Neuronal stem cell (in vitro differentiated cells): ENCODE data around the gene SH2D7.

ENCODE experiments used
- DNase-seq: peaks from one replicate; pipeline ENCODE4 v3.0.0-alpha.2; 2013; ENCODE audit warnings: low spot score
- H2AFZ ChIP-seq: one replicate; pipeline ENCODE4 v1.6.1; 2013; ENCODE audit warnings: mild to moderate bottlenecking, low read length, inconsistent platforms
- H2AK5ac ChIP-seq: 2 replicates; pipeline ENCODE4 v1.6.1; 2013; ENCODE audit warnings: low read depth, mild to moderate bottlenecking, inconsistent platforms, low read length, moderate library complexity, mixed read lengths
- H2BK120ac ChIP-seq: 2 replicates; pipeline ENCODE4 v1.6.1; 2013; ENCODE audit warnings: low read depth, mild to moderate bottlenecking, inconsistent platforms, low read length, moderate library complexity, mixed read lengths
- H2BK12ac ChIP-seq: one replicate; pipeline ENCODE4 v1.6.1; 2013; ENCODE audit warnings: low read length, inconsistent platforms
- H2BK15ac ChIP-seq: 2 replicates; pipeline ENCODE4 v1.6.1; 2013; ENCODE audit warnings: mild to moderate bottlenecking, low read length, inconsistent platforms, mixed read lengths
- H2BK5ac ChIP-seq: one replicate; pipeline ENCODE4 v1.6.1; 2013; ENCODE audit warnings: inconsistent platforms, mild to moderate bottlenecking, low read length, moderate library complexity
- H3K14ac ChIP-seq: one replicate; pipeline ENCODE4 v1.6.1; 2013; ENCODE audit warnings: low read length, inconsistent platforms
- H3K18ac ChIP-seq: 2 replicates; pipeline ENCODE4 v1.6.1; 2013; ENCODE audit warnings: low read length, inconsistent platforms
- H3K23ac ChIP-seq: 2 replicates; pipeline ENCODE4 v1.6.1; 2013; ENCODE audit warnings: low read depth, mild to moderate bottlenecking, mixed read lengths, low read length, inconsistent platforms; ENCODE audit not compliant: poor library complexity
- H3K27ac ChIP-seq: replicated peaks from 3 replicates; pipeline ENCODE4 v1.5.1; 2013; ENCODE audit warnings: low read length, inconsistent platforms
- H3K27me3 ChIP-seq, 3 experiments: 2 replicates each; pipeline ENCODE4 v1.6.1; 2013; ENCODE audit warnings: low read length in 3 of 3, mild to moderate bottlenecking in 2 of 3, inconsistent platforms in 1 of 3, low read depth in 1 of 3, mixed read lengths in 1 of 3, moderate library complexity in 1 of 3; ENCODE audit not compliant: control insufficient read depth in 3 of 3, insufficient read depth in 3 of 3
- H3K36me3 ChIP-seq, 2 donors: replicated peaks in 1 of 2; 2 replicates each; pipeline ENCODE4 v1.6.1; 2013; ENCODE audit warnings: low read length in 2 of 2; ENCODE audit not compliant: control insufficient read depth in 2 of 2, insufficient read depth in 2 of 2
- H3K4ac ChIP-seq: 2 replicates; pipeline ENCODE4 v1.6.1; 2013; ENCODE audit warnings: inconsistent platforms, mild to moderate bottlenecking, low read length, moderate library complexity
- H3K4me1 ChIP-seq, 2 donors: 1 replicate in 1 of 2; 2 replicates in 1 of 2; pipeline ENCODE4 v1.6.1; 2013; ENCODE audit warnings: low read length in 2 of 2, low read depth in 1 of 2; ENCODE audit not compliant: control insufficient read depth in 2 of 2, insufficient read depth in 1 of 2
- H3K4me2 ChIP-seq: one replicate; pipeline ENCODE4 v1.6.1; 2013; ENCODE audit warnings: mild to moderate bottlenecking, low read length, inconsistent platforms; ENCODE audit not compliant: insufficient read depth, poor library complexity, severe bottlenecking
- H3K4me3 ChIP-seq, 2 donors: 2 replicates each; pipeline ENCODE4 v1.5.1; 2013; ENCODE audit warnings: low read length in 2 of 2, mild to moderate bottlenecking in 2 of 2, inconsistent platforms in 1 of 2, moderate library complexity in 1 of 2
- H3K79me1 ChIP-seq: one replicate; pipeline ENCODE4 v1.6.1; 2013; ENCODE audit warnings: low read depth, mild to moderate bottlenecking, inconsistent platforms, low read length, moderate library complexity
- H3K9ac ChIP-seq: one replicate; pipeline ENCODE4 v1.6.1; 2013; ENCODE audit warnings: mild to moderate bottlenecking, low read depth, low read length, inconsistent platforms; ENCODE audit not compliant: poor library complexity
- H3K9me3 ChIP-seq, 2 donors: replicated peaks in 1 of 2; 2 replicates each; pipeline versions ENCODE3 to v1.6.1; 2013; ENCODE audit warnings: low read length in 2 of 2, mild to moderate bottlenecking in 2 of 2, inconsistent platforms in 1 of 2, low read depth in 1 of 2, mixed read lengths in 1 of 2, moderate library complexity in 1 of 2; ENCODE audit not compliant: control insufficient read depth in 2 of 2, insufficient read depth in 1 of 2
- H4K8ac ChIP-seq: one replicate; pipeline ENCODE4 v1.6.1; 2013; ENCODE audit warnings: low read depth, mild to moderate bottlenecking, inconsistent platforms, low read length, moderate library complexity
- H4K91ac ChIP-seq: one replicate; pipeline ENCODE4 v1.6.1; 2013; ENCODE audit warnings: low read length, low read depth, mild to moderate bottlenecking, inconsistent platforms; ENCODE audit not compliant: poor library complexity
- WGBS, 2 donors: extraction: QIAGEN DNeasy Blood & Tissue Kit; methylation state at CpG; one replicate each; pipeline ENCODE4 v1.1.7; 2013; ENCODE audit warnings: missing lambda C conversion rate in 2 of 2, mixed read lengths in 1 of 2; ENCODE audit not compliant: insufficient read length in 2 of 2, insufficient replicate concordance in 1 of 2; ENCODE audit errors: extremely low coverage in 2 of 2; 5-methylcytosine and 5-hydroxymethylcytosine counted together

SH2D7 gene

DNA sequence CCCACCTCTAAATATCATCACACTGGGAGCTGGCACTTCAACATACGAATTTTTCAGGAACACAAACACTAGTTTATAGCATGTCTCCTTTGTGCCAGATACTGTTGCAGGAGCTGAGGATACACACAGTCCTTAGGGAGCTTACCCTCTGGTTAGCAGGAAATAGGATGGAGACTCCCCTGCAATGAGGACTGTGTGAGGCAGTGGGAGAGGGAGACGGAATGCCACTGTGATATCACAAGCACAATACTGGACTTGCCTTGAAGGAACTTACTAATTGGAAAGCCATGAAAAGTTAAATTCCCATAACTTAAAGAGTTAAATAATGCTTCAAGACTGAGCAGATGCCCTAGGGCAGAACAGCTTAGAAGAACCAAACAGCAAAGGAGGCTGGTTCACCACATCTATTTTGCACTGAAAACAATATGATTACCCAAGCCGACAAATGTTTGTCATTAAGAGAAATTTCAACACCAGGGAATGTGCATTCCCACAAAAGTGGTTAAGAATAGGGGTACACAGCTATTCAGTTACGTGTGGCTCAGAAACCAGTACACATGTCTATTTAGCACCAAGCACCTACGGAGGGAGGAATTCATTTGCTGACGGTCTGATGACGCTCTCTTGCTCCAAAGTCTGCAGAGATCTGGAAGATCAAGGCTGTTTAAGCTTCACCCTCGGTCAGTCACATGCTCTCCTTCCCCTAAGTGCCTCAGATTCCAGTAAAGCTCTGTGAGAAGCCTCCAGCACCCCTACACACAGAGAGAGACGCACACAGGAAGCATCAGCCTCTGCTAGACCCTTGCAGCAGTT is 20.1 kb upstream of the SH2D7 start:
- no peak overlapping the region for H3K14ac ChIP-seq
- peak overlapping the region; percentile 37 for H2AFZ ChIP-seq
- H3K4me3 ChIP-seq = no peak overlapping the region
- H3K27me3 ChIP-seq = no peaks in the 10 kb centered on the region
- H2AK5ac ChIP-seq = no peak overlapping the region
- H3K4ac ChIP-seq = no peak overlapping the region
- no peak overlapping the region for H2BK120ac ChIP-seq
- no peak overlapping the region for H4K8ac ChIP-seq
- DNase-seq = no peak
- H2BK12ac ChIP-seq = no peak overlapping the region
- H3K23ac ChIP-seq = no peak overlapping the region
- no peaks in the 10 kb centered on the region for H3K79me1 ChIP-seq
- WGBS, 2 donors = no CpG with 5 or more reads among the region's 9 CpGs
- no peak overlapping the region for H3K9ac ChIP-seq
- no peaks in the 10 kb centered on the region for H3K36me3 ChIP-seq
- H2BK5ac ChIP-seq = no peak overlapping the region
- peaks cover 16 to 21% of the 10 kb centered on the region in 2 donors for H3K4me1 ChIP-seq
- H3K4me2 ChIP-seq = no peak overlapping the region
- no peak overlapping the region for H2BK15ac ChIP-seq
- no peak overlapping the region for H3K18ac ChIP-seq
- no peaks in the 10 kb centered on the region for H3K9me3 ChIP-seq
- H3K27ac ChIP-seq = no peak overlapping the region
- no peak overlapping the region for H4K91ac ChIP-seq

DNA sequence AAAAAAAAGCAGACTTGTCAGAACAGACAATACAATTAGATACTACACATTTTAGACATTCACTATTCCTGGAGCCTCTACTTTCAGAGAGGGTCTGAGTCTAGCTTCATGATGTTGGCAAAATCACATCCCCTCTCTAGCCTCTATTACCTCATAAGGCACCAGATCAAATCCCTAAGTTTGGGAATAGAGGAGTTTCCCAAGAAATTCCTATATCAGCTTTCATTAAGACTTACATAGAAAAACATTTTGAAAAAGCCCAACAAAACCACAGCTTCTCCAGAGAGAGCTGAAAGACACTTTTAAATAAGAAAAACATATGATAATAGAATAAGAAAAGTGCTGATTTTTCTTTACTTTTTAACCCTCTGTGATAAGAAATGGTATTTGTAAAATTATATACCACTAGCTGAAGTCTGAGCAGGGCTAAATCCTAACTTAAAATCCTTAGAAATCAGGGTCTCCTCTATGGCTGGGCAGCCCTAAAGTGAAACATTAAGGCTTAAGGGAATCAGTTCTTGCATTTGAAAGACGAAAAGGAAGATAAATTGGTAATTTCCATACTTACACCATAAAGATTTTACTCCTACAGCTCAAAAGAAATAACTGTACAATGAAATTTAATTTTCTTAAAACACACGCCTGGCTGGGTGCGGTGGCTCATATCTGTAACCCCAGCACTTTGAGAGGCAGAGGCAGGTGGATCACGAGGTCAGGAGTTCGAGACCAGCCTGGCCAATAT is 19.1 kb upstream of the SH2D7 start:
- Histone ChIP-seq H3K9me3 (no peaks in the 10 kb centered on the region), H3K27ac (no peak overlapping the region), H2BK120ac (no peak overlapping the region), H3K9ac (no peak overlapping the region), H3K36me3 (no peaks in the 10 kb centered on the region), H4K8ac (no peak overlapping the region), H3K4me2 (no peak overlapping the region), H3K4ac (no peak overlapping the region), H4K91ac (no peak overlapping the region), H2AFZ (peak overlapping the region; percentile 37), H3K18ac (no peak overlapping the region), H2BK5ac (no peak overlapping the region), H3K4me1 (peaks cover 16 to 20% of the 10 kb centered on the region in 2 donors), H3K14ac (no peak overlapping the region), H2BK12ac (no peak overlapping the region), H3K4me3 (no peak overlapping the region), H3K79me1 (no peaks in the 10 kb centered on the region), H3K23ac (no peak overlapping the region), H3K27me3 (peaks cover 0 to 2% (median 0%) of the 10 kb centered on the region in 3 experiments), H2AK5ac (no peak overlapping the region), H2BK15ac (no peak overlapping the region)
- no peak for DNase-seq
- WGBS, 2 donors = no CpG with 5 or more reads among the region's 5 CpGs

DNA sequence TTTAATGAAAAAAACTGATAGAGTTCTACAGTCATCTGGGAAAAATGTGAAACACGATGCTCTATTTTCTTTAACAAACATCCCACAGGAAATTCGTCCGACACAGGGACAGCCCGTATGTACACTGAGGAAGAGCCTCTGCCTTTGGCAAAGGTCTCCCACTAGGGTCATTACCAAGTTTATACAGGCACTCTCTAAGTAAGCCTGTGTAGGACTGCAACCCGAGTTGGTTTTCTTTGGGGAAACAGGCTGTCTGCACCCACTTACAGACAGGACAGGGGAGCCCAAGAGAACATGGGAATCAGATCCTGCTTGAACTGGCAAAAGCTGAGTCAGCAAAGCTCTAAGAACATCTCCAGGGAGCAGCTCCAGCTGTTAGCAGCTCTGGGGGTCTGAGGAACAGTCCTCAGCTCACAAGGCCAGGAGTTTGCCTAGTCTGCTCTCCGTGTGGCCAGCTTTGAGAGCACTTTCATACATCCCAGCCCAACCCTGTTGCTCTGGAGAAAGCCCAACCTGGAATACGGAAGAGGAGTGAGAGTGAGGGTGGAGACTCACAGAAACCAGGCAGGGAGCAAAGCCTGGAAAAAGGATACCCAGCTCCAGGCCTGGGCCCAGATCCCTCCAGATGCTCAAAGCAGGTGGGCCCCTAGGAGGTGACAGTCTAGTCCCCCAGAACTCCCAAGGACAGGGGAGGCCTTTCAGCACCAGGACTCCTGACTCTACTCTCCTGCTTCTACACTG is 16.7 kb upstream of the SH2D7 start:
- DNase-seq = peak; percentile 32
- H2BK15ac ChIP-seq = no peak overlapping the region
- no CpG with 5 or more reads among the region's 7 CpGs for WGBS, 2 donors

More for the DNA sequence above, 16.7 kb upstream of the SH2D7 start:
- Histone ChIP-seq H3K36me3 (no peaks in the 10 kb centered on the region), H3K4me3 (no peak overlapping the region), H3K23ac (no peak overlapping the region), H3K27me3 (peaks cover 0 to 19% (median 0%) of the 10 kb centered on the region in 3 experiments), H3K9ac (no peak overlapping the region), H4K8ac (no peak overlapping the region), H2BK5ac (no peak overlapping the region), H2BK120ac (no peak overlapping the region), H3K14ac (no peak overlapping the region), H3K27ac (no peak overlapping the region), H3K9me3 (no peaks in the 10 kb centered on the region), H3K79me1 (no peaks in the 10 kb centered on the region), H2AK5ac (no peak overlapping the region), H4K91ac (no peak overlapping the region), H3K4me1 (peaks cover 13 to 14% of the 10 kb centered on the region in 2 donors), H3K18ac (no peak overlapping the region), H2AFZ (no peak overlapping the region), H2BK12ac (no peak overlapping the region), H3K4ac (no peak overlapping the region), H3K4me2 (no peak overlapping the region)
